Endothelial cell of umbilical vein (primary cell): Measurements from ENCODE around the gene CCDC34. TPM values are rescaled to one million over a fixed set of nuclear protein-coding genes. Genes with fewer than 3 reads are reported as not detected.
A peak's percentile ranks its signal among the peaks of the same experiment; 100 is the strongest.

Experiments used
- BruUV-seq: library from RNA; stranded (reverse); fragments of 400-500 nt; replicated peaks from 2 replicates; lab custom pipeline; 2021; lab: Mats Ljungman, UMichigan
- CTCF ChIA-PET: fragments of 300-600, 350-600 bp; sonication (Branson Sonifier 250); formaldehyde crosslinking; loops from one replicate; lab custom pipeline; 2021; ENCODE audit warnings: antibody characterized with exemption, inconsistent platforms; lab: Charles Lee
- POLR2A ChIA-PET: fragments of 300-600, 350-600 bp; sonication (Branson Sonifier 250); formaldehyde crosslinking; loops from one replicate; lab custom pipeline; 2021; ENCODE audit warnings: antibody characterized with exemption, inconsistent platforms; lab: Charles Lee
- DNase-seq: peaks from one replicate; pipeline ENCODE4 v3.0.0-alpha.2; 2011; ENCODE audit warnings: low read depth, low spot score
- FAIRE-seq: peaks from 2 replicates; lab custom pipeline; 2011; peaks lifted over from hg19 to GRCh38; lab: Jason Lieb, UNC
- H2AFZ ChIP-seq: 2 replicates; pipeline ENCODE4 v1.6.0; 2012; ENCODE audit warnings: low read depth, low read length, control low read depth, inconsistent platforms
- H3K27ac ChIP-seq: 2 replicates; pipeline ENCODE4 v1.5.1; 2011; ENCODE audit warnings: low read depth, mild to moderate bottlenecking, control low read depth, low read length, moderate library complexity; ENCODE audit not compliant: insufficient read depth
- H3K27me3 ChIP-seq, 2 experiments: 2 replicates each; pipeline versions ENCODE4 v1.6.0 to v1.6.1; 2011; ENCODE audit warnings: low read length in 2 of 2, mixed read lengths in 1 of 2; ENCODE audit not compliant: control insufficient read depth in 2 of 2, insufficient read depth in 2 of 2
- H3K36me3 ChIP-seq, 2 experiments: 2 replicates in 1 of 2; 3 replicates in 1 of 2; pipeline ENCODE4 v1.5.1; 2011; ENCODE audit warnings: low read length in 2 of 2, mild to moderate bottlenecking in 1 of 2, moderate library complexity in 1 of 2; ENCODE audit not compliant: control insufficient read depth in 2 of 2, insufficient read depth in 2 of 2; ENCODE audit errors: extremely low read depth in 1 of 2
- H3K4me1 ChIP-seq: 3 replicates; pipeline ENCODE4 v1.5.1; 2011; ENCODE audit warnings: mild to moderate bottlenecking, low read length; ENCODE audit not compliant: control insufficient read depth, insufficient read depth; ENCODE audit errors: extremely low read depth
- H3K4me2 ChIP-seq: 2 replicates; pipeline ENCODE4 v1.6.1; 2011; ENCODE audit warnings: low read length, control low read depth, mixed read lengths; ENCODE audit not compliant: insufficient read depth
- H3K4me3 ChIP-seq, 3 experiments: fragments of 200-600 bp in 1 of 3; sonication (generic), shearing (Covaris generic) in 1 of 3; replicated peaks in 1 of 3; 2 replicates each; pipeline ENCODE4 v1.5.1; 2011 to 2016; ENCODE audit warnings: control low read depth in 3 of 3, low read length in 3 of 3, mild to moderate bottlenecking in 2 of 3, inconsistent platforms in 1 of 3, low read depth in 1 of 3, moderate library complexity in 1 of 3; ENCODE audit not compliant: insufficient read depth in 1 of 3
- H3K79me2 ChIP-seq: 2 replicates; pipeline ENCODE4 v1.6.0; 2012; ENCODE audit warnings: low read length, inconsistent platforms; ENCODE audit not compliant: control insufficient read depth, insufficient read depth
- H3K9ac ChIP-seq: replicated peaks from 2 replicates; pipeline ENCODE3; 2011; ENCODE audit warnings: low read length, control low read depth; ENCODE audit not compliant: insufficient read depth; ENCODE audit errors: extremely low read depth
- H3K9me1 ChIP-seq: replicated peaks from 3 replicates; pipeline ENCODE4 v1.6.0; 2011; ENCODE audit warnings: mild to moderate bottlenecking, low read length; ENCODE audit not compliant: control insufficient read depth, insufficient read depth; ENCODE audit errors: extremely low read depth
- H3K9me3 ChIP-seq: replicated peaks from 2 replicates; pipeline ENCODE4 v1.5.1; 2012; ENCODE audit warnings: low read length, inconsistent platforms; ENCODE audit not compliant: control insufficient read depth, insufficient read depth
- H4K20me1 ChIP-seq: replicated peaks from 2 replicates; pipeline ENCODE3; 2011; ENCODE audit warnings: mild to moderate bottlenecking, low read length; ENCODE audit not compliant: control insufficient read depth, insufficient read depth; ENCODE audit errors: extremely low read depth
- CTCF ChIP-seq, 2 donors: IDR thresholded peaks; 1 replicate in 1 of 2; 2 replicates in 1 of 2; pipeline ENCODE4 v1.5.1; 2011; ENCODE audit warnings: low read length in 2 of 2, mild to moderate bottlenecking in 2 of 2, moderate library complexity in 2 of 2, control low read depth in 1 of 2, inconsistent platforms in 1 of 2, low read depth in 1 of 2; ENCODE audit not compliant: insufficient read depth in 1 of 2; ENCODE audit errors: extremely low read depth in 1 of 2
- EZH2 ChIP-seq: IDR thresholded peaks from 2 replicates; pipeline ENCODE4 v1.6.1; 2012; ENCODE audit warnings: borderline replicate concordance, low read depth, mild to moderate bottlenecking, moderate library complexity, low read length, inconsistent platforms; ENCODE audit not compliant: severe bottlenecking
- FOS ChIP-seq: IDR thresholded peaks from 2 replicates; pipeline ENCODE4 v1.6.1; 2011; ENCODE audit warnings: mild to moderate bottlenecking, low read length, moderate library complexity, borderline replicate concordance; ENCODE audit not compliant: insufficient read depth
- GATA2 ChIP-seq: IDR thresholded peaks from 2 replicates; pipeline ENCODE4 v1.7.0; 2011; ENCODE audit warnings: low read depth, mild to moderate bottlenecking, moderate library complexity, mixed read lengths, low read length; ENCODE audit not compliant: insufficient read length, insufficient read depth
- JUN ChIP-seq: IDR thresholded peaks from 2 replicates; pipeline ENCODE4 v1.6.1; 2011; ENCODE audit warnings: borderline replicate concordance, low read depth; ENCODE audit not compliant: insufficient read length, insufficient read depth
- MAX ChIP-seq: IDR thresholded peaks from 2 replicates; pipeline ENCODE4 v1.6.1; 2011; ENCODE audit not compliant: insufficient read depth, insufficient read length
- MYC ChIP-seq: IDR thresholded peaks from one replicate; pipeline ENCODE4 v1.6.1; 2011; ENCODE audit warnings: mild to moderate bottlenecking, low read depth, low read length
- POLR2A ChIP-seq: IDR thresholded peaks from 2 replicates; pipeline ENCODE4 v1.6.1; 2012; ENCODE audit warnings: low read depth, mild to moderate bottlenecking, control low read depth, low read length
- POLR2AphosphoS5 ChIP-seq: IDR thresholded peaks from 2 replicates; pipeline ENCODE4 v1.6.1; 2012; ENCODE audit warnings: low read depth, mild to moderate bottlenecking, control low read depth, low read length, moderate library complexity; ENCODE audit not compliant: insufficient read depth
- dilution Hi-C: fragments of 300-500 bp; cut with MboI; formaldehyde crosslinking; loops from one replicate; pipeline ENCODE4 v1.15.0; 2019; ENCODE audit warnings: low sequenced_read_pairs; ENCODE audit not compliant: extremely low pct_ligation_motif_present
- intact Hi-C: fragments of 100-400 bp; cut with micrococcal nuclease; formaldehyde crosslinking; loops from one replicate; pipeline ENCODE4 v1.10.0; 2022
- polyA plus RNA-seq, 4 experiments: library from polyadenylated mRNA; depleted of rRNA in 3 of 4; stranded (reverse) in 3 of 4; unstranded in 1 of 4; fragments of >200 nt; gene quantifications; 2 replicates each; pipeline versions ENCODE4 v1.2.1 to v1.2.3, GENCODE V29; 2011 to 2012; ENCODE audit warnings: missing spikeins in 1 of 4
- total RNA-seq: library from RNA; stranded (reverse); gene quantifications from 2 replicates; pipeline ENCODE4 v1.2.3, GENCODE V29; 2021

Gene CCDC34
- total and polyA plus RNA-seq, 2 donors (not counting 3 experiments of a cell fraction or from before 2014, with no cell fraction given), result 2.3 to 11.4 TPM

GRCh38 chr11:27384227-27384626 is 21.2 kb upstream of the CCDC34 start:
- POLR2A ChIA-PET, result no interaction called here
- H3K36me3 ChIP-seq, result no peaks in the 10 kb centered on the region
- no peak overlapping the region for H3K27ac ChIP-seq
- H3K9ac ChIP-seq, result no peak overlapping the region
- DNase-seq, result peak; percentile 5
- intact Hi-C loops, result no loop called here
- H3K27me3 ChIP-seq, result no peaks in the 10 kb centered on the region
- no peak for TF ChIP-seq JUN
- TF ChIP-seq GATA2, result no peak
- no peak for TF ChIP-seq POLR2A
- TF ChIP-seq MAX, result no peak
- TF ChIP-seq CTCF (IDR thresholded peaks at IDR 0.05; ENCODE audit: extremely low read depth in 1 of 2, insufficient read depth in 1 of 2, low read depth in 1 of 2, low read length in 2 of 2), result no peak
- TF ChIP-seq POLR2AphosphoS5, result no peak
- TF ChIP-seq MYC, result no peak
- TF ChIP-seq EZH2, result no peak
- no peak for TF ChIP-seq FOS
- H3K9me3 ChIP-seq, result no peaks in the 10 kb centered on the region
- no peaks in the 10 kb centered on the region for H3K9me1 ChIP-seq
- H3K4me2 ChIP-seq, result no peak overlapping the region
- H3K4me1 ChIP-seq, result peaks cover 6% of the 10 kb centered on the region
- FAIRE-seq, result no peak
- no peak overlapping the region for H3K4me3 ChIP-seq
- H4K20me1 ChIP-seq, result no peaks in the 10 kb centered on the region
- no peaks in the 10 kb centered on the region for H3K79me2 ChIP-seq
- dilution Hi-C loops, result no loop called here
- CTCF ChIA-PET, result interaction anchor here (1.0 to 2.8 kb wide), 6 partner anchors 11 to 103 kb away, joined by 3 to 10 read pairs (median 6); no protein-coding TSS in a partner anchor
- H2AFZ ChIP-seq, result no peak overlapping the region
- BruUV-seq, result no TSS peak
